Left lung (tissue), 10 donors: ENCODE data around the gene RFESD. TPM values are rescaled to one million over a fixed set of nuclear protein-coding genes. Genes with fewer than 3 reads are reported as not detected.

ENCODE experiments used
- ATAC-seq: fragments of 200-7000 bp; cut with Tn5 transposase; one replicate; pipeline ENCODE4 v1.9.1; 2020; ENCODE audit warnings: moderate library complexity
- DNase-seq, 4 donors: peaks; one replicate each; pipeline ENCODE4 v3.0.0-alpha.2; 2013 to 2020
- H3K27ac ChIP-seq, 2 donors: fragments of 200-600 bp; sonication (generic) in 1 of 2; one replicate each; pipeline versions ENCODE4 v1.5.0 to v1.8.0; 2020 to 2021
- H3K27me3 ChIP-seq, 2 donors: fragments of 200-600 bp; sonication (generic) in 1 of 2; one replicate each; pipeline versions ENCODE4 v1.5.0 to v1.8.0; 2020 to 2021
- H3K36me3 ChIP-seq, 2 donors: fragments of 200-600 bp; sonication (generic) in 1 of 2; one replicate each; pipeline versions ENCODE4 v1.5.0 to v1.8.0; 2020 to 2021
- H3K4me1 ChIP-seq, 2 donors: fragments of 200-600 bp; one replicate each; pipeline ENCODE4 v1.8.0; 2021
- H3K4me3 ChIP-seq, 2 donors: fragments of 200-600 bp; sonication (generic) in 1 of 2; one replicate each; pipeline versions ENCODE4 v1.5.0 to v1.8.0; 2020 to 2021; ENCODE audit warnings: mild to moderate bottlenecking in 1 of 2
- H3K9me3 ChIP-seq, 2 donors: fragments of 200-600 bp; sonication (generic) in 1 of 2; one replicate each; pipeline versions ENCODE4 v1.5.0 to v1.8.0; 2020 to 2021
- intact Hi-C, 2 donors: fragments of 100-400 bp; cut with DNase I; formaldehyde crosslinking; loops; one replicate each; pipeline versions ENCODE4 v1.11.2 to v1.14.2; 2022
- polyA plus RNA-seq, 6 donors: library from polyadenylated mRNA; unstranded; fragments of 120-200 nt; gene quantifications; one replicate each; pipeline ENCODE4 v1.2.1, GENCODE V29; 2013; ENCODE audit not compliant: insufficient read length in 6 of 6
- total RNA-seq, 2 donors: library from RNA; stranded (reverse); fragmentation: NEBNext Ultra II Directional; extraction: Animal tissue kit (Norgen Biotek cat#: 25700); gene quantifications; one replicate each; pipeline ENCODE4 v1.2.1, GENCODE V29; 2021
- TF ChIP-seq, protein P1 (sequence below), 2 donors: fragments of 200-600 bp; sonication (generic) in 1 of 2; IDR thresholded peaks; one replicate each; pipeline versions ENCODE4 v1.5.0 to v1.8.0; 2021; ENCODE audit warnings: antibody characterized with exemption in 2 of 2
- donor health status: DM: no; HTN: yes; CAD: no.
- donor health status: DM: no; HTN: no; CAD: no.

The RFESD gene
- total and polyA plus RNA-seq, 8 donors = 2.7 to 6.1 (median 4.8) TPM

GRCh38 chr5:95671826-95672225 lies 25.2 kb downstream of the RFESD start:
- no peak for ATAC-seq
- H3K4me1 ChIP-seq = peaks cover 0 to 4% of the 10 kb centered on the region in 2 donors
- intact Hi-C loops = no loop called here
- no peaks in the 10 kb centered on the region for H3K36me3 ChIP-seq
- TF ChIP-seq, protein P1, sequence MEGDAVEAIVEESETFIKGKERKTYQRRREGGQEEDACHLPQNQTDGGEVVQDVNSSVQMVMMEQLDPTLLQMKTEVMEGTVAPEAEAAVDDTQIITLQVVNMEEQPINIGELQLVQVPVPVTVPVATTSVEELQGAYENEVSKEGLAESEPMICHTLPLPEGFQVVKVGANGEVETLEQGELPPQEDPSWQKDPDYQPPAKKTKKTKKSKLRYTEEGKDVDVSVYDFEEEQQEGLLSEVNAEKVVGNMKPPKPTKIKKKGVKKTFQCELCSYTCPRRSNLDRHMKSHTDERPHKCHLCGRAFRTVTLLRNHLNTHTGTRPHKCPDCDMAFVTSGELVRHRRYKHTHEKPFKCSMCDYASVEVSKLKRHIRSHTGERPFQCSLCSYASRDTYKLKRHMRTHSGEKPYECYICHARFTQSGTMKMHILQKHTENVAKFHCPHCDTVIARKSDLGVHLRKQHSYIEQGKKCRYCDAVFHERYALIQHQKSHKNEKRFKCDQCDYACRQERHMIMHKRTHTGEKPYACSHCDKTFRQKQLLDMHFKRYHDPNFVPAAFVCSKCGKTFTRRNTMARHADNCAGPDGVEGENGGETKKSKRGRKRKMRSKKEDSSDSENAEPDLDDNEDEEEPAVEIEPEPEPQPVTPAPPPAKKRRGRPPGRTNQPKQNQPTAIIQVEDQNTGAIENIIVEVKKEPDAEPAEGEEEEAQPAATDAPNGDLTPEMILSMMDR (IDR thresholded peaks at IDR 0.05) = no peak
- no peaks in the 10 kb centered on the region for H3K9me3 ChIP-seq
- no peak overlapping the region for H3K27ac ChIP-seq
- no peak for DNase-seq
- H3K27me3 ChIP-seq = no peaks in the 10 kb centered on the region
- H3K4me3 ChIP-seq = no peak overlapping the region

- ATAC-seq = no peak
- Histone ChIP-seq H3K27me3 (no peaks in the 10 kb centered on the region), H3K4me1 (peaks cover 0 to 4% of the 10 kb centered on the region in 2 donors), H3K4me3 (no peak overlapping the region), H3K27ac (no peak overlapping the region), H3K36me3 (no peaks in the 10 kb centered on the region), H3K9me3 (no peaks in the 10 kb centered on the region)
- intact Hi-C loops = no loop called here
- TF ChIP-seq, protein P1 (IDR thresholded peaks at IDR 0.05) = no peak
- DNase-seq = no peak
Measured at GRCh38 chr5:95672641-95673040, 26.1 kb downstream of the RFESD start.

DNA sequence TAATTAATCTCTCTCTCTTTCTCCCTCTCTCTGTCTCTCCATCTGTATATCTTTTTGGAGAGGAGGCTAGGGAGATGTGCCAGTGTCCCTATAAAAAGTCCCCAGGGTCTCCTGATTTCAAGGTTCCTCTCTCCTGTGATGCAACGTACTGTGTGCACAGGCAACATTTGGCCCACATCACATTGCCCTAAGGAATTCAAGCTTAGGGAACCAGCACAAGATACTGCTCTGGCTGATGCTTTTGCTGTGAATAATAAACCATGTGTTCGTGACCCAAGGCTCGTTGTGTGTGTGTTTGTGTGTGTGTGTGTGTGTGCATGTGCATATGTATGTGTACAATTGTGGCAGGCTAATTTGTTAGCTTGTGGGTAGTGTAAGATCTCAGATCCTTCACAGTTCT lies 26.5 kb downstream of the RFESD start:
- H3K27ac ChIP-seq = no peak overlapping the region
- H3K27me3 ChIP-seq = no peaks in the 10 kb centered on the region
- H3K9me3 ChIP-seq = no peaks in the 10 kb centered on the region
- no peaks in the 10 kb centered on the region for H3K36me3 ChIP-seq
- ATAC-seq (no peak), DNase-seq (no peak)
- H3K4me3 ChIP-seq = no peak overlapping the region
- peaks cover 0 to 4% of the 10 kb centered on the region in 2 donors for H3K4me1 ChIP-seq
- intact Hi-C loops = no loop called here
- TF ChIP-seq, protein P1 (IDR thresholded peaks at IDR 0.05) = no peak

DNA sequence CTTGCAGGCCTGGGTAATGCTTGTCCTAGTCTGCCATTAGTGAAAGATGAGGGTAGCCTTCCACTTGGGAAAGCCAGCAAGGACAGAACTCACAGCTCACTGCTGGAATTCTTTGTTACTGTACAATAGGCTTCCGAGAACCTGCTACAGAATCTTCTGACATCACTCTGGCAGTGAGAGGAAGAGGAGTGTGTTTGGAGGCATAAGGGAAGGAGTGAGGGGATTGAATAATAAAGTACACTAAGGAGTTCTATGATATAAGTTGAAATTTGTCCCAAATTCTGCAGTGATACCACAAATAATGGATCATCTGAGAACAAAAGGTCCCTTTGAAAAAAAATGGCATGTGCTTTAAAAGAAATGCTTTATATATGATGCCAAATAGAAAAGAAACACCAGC lies 36.3 kb downstream of the RFESD start, which contains the start of gene SPATA9:
Gene SPATA9 (minus strand): TSS at position 101 of the 400 bp plus-strand sequence. CDS start 137 bp downstream, outside the sequence.
- TF ChIP-seq, protein P1 (IDR thresholded peaks at IDR 0.05) = no peak
- DNase-seq = no peak
- ATAC-seq = no peak
- Histone ChIP-seq H3K4me1 (no peaks in the 10 kb centered on the region), H3K27ac (no peak within 1 kb of the TSS), H3K36me3 (no peaks in the 10 kb centered on the region), H3K4me3 (no peak within 1 kb of the TSS), H3K9me3 (no peaks in the 10 kb centered on the region), H3K27me3 (no peaks in the 10 kb centered on the region)
- intact Hi-C loops = no loop called here

DNA sequence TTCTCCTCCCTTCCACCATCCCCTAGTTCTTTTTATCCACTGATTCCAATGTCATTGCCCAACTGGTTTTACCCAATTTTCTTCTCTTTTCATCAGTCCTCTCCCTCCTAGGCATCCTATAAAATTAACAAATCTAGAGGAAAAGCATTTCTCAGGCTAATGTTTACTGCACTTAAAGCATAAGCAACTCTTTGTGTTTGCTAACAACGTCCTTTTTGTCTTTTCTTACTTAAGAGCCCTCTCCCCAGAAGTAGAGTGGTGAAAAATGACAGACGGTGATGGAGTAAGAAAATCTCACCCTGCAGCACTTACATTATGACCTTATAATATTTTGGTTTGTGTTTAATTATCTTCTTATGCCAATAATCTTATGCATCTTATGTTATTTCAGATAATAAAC lies 37.8 kb downstream of the RFESD start:
- no peaks in the 10 kb centered on the region for H3K4me1 ChIP-seq
- ATAC-seq = no peak
- H3K27me3 ChIP-seq = no peaks in the 10 kb centered on the region
- H3K36me3 ChIP-seq = no peaks in the 10 kb centered on the region
- intact Hi-C loops = no loop called here
- H3K9me3 ChIP-seq = no peaks in the 10 kb centered on the region
- DNase-seq = no peak
- H3K4me3 ChIP-seq = no peak overlapping the region
- TF ChIP-seq, protein P1 (IDR thresholded peaks at IDR 0.05) = no peak
- H3K27ac ChIP-seq = no peak overlapping the region
